GM18526 (cell line): Measurements from ENCODE around the gene ZNF239.

Experiments used
- POLR2A ChIP-seq: IDR thresholded peaks from 3 replicates; pipeline ENCODE4 v1.6.1; 2011; ENCODE audit not compliant: insufficient read length; ENCODE audit errors: extremely low read depth

Gene ZNF239

GRCh38 chr10:43574001-43574892 is at the start of gene ZNF239:
Gene ZNF239, minus strand, starts transcription at chr10:43574616. Its CDS starts 16,537 bp downstream, at chr10:43558079.
- TF ChIP-seq POLR2A, result peak; percentile 29

GRCh38 chr10:43623351-43623750 is 48.9 kb upstream of the ZNF239 start:
- no peak for TF ChIP-seq POLR2A

GRCh38 chr10:43622038-43622437 is 47.6 kb upstream of the ZNF239 start:
- TF ChIP-seq POLR2A, result no peak

DNA sequence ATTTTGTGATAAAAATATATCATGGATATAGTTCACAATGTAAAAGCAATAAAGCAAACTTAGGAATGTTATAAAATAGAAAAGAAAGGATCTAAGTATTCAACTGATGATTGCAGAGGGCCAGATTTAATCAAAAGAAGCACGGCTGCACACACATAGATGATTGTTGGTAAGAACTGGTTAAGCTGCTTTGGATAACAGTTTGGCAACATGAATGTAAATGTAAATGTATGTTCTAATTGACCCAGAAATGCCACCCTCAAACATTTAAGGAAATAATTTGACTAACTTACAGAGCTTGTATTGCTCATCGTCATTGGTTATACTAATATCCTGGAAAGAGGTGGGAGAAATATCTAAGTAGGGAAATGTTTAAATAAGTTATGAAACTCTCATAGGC is 45.0 kb upstream of the ZNF239 start:
- no peak for TF ChIP-seq POLR2A

GRCh38 chr10:43616697-43617370 is 42.4 kb upstream of the ZNF239 start:
- TF ChIP-seq POLR2A, result no peak

GRCh38 chr10:43610636-43611035 is 36.2 kb upstream of the ZNF239 start:
- TF ChIP-seq POLR2A, result no peak

- TF ChIP-seq POLR2A, result no peak
Measured at GRCh38 chr10:43607199-43607573, 32.8 kb upstream of the ZNF239 start.

DNA sequence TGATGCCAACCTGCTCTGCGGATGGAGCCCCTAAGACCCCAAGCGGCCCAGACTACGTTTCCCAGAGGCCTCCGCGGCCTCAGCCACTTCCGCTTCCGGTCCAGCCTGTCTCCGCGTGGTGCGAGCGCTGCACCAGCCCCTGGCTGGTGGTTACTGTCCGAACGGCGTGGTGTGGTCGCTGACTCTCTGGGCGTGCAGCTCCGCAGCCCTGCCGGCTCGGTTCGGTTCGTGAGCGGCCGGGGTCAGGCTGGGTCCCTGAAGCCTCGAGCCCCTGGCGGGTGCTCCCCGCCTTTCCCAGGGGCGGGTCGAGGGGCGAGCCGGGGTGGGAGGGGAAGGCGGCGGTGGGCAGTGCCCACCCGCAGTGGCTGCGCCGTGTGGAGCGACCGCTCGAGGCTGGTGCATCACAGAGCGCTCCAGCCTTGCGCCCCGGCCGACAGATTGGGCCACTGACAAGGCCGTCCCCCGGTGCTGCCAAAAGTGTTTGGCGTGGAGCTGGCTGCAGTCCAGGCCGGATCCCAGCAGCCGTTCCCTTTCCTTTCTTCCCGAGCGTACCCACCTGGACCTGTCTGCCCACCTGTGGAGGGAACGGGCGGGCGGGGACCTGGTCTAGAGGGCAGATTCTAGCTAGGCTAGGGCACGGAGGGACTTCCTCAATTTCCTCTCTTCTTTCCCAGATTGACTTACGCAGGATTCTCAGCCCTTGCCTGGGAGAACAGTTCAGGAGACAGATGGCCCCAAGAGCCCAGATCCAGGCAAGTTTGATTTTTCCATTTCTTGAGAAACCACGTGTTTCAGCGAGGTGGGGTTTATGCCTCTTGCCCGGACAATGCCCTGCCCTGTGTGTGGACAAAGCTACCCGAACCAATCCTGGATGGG is 32.1 kb upstream of the ZNF239 start, which contains the start of gene ZNF485:
Gene ZNF485 (plus strand): TSS at position 116 of the 876 bp plus-strand sequence. CDS start 613 bp downstream, at position 729.
- peak; percentile 88 for TF ChIP-seq POLR2A

DNA sequence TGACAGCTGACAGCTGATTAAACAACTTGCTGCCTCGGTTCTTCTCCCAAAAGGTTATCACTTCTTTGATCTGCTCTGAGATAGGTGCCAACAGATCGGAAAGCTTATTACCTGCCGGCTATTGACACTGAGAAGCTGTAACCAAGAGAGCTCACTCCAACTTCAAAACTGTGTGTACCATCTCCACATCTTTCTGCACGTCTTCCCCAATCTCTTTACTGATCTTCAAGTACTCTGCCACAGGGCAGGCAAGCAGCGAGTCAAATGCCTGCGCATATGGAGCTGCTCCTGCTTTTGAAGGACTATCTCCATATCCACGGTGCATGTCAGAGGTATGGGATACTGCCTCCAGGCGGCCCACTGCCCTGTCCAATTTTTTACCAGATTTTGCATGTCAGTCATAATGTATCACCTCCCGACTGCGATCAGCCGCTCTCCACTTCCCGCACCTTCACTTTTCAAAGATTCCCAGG is 31.5 kb upstream of the ZNF239 start:
- no peak for TF ChIP-seq POLR2A

GRCh38 chr10:43599333-43599732 is 24.9 kb upstream of the ZNF239 start:
- no peak for TF ChIP-seq POLR2A

- no peak for TF ChIP-seq POLR2A
Measured at GRCh38 chr10:43598446-43598845, 24.0 kb upstream of the ZNF239 start.

DNA sequence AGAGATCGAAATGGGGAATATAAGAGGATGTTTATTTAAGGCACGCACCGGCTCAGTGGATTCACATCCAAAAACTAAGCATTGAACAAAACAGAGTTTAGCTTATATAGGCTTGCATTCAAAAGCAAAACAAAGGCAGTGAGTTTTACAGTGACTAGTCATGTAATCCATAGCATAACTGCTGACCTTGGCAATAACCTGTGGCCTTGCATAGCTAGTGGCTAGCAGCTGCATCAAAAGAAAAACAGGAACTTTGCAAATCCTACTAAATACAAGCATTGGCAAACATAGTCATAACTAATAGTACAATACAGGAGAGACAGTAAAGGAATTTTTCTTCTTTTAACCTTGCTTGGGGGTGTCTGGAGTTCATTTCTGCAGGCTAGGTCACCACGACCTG is 22.1 kb upstream of the ZNF239 start:
- TF ChIP-seq POLR2A, result no peak

- TF ChIP-seq POLR2A, result no peak
Measured at GRCh38 chr10:43595739-43596298, 21.4 kb upstream of the ZNF239 start.

GRCh38 chr10:43594944-43595589 is 20.7 kb upstream of the ZNF239 start:
- no peak for TF ChIP-seq POLR2A

DNA sequence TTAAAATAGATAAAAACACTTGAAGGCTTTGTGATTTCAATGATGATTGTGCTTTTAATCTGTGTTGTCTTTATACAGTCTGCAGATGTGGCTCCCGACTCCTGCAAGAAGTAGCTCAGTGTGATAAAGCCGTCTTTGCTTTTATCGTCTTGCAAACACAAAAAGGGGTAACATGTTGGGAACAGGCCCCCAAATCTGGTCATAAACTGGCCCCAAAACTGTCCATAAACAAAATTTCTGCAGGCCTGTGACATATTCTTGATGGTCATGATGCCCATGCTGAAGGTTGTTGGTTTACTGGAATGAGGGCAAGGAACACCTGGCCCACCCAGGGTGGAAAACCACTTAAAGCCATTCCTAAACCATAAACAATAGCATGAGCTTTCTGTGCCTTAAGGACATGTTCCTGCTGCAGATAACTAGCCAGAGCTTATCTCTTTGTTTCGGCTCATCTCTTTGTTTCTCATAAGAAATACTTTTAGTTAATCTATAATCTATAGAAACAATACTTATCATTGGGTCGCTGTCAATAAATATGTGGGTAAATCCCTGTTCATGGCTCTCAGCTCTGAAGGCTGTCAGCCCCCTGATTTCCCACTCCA is 17.0 kb upstream of the ZNF239 start:
- no peak for TF ChIP-seq POLR2A
